ENCODE results near the gene LRRC4C.

GRCh38 chr11:40204228-40204627 is 1255.2 kb downstream of the LRRC4C start:
- TF ChIP-seq CTCF (IDR thresholded peaks at IDR 0.05; ENCODE audit: borderline replicate concordance, extremely low read depth, low read length, poor library complexity, severe bottlenecking) (no peak), EZH2 (IDR thresholded peaks at IDR 0.05; ENCODE audit: borderline replicate concordance, low read depth, low read length, severe bottlenecking) (no peak)
